ENCODE data around the gene CGRRF1. TPM values are rescaled to one million over a fixed set of nuclear protein-coding genes. Genes with fewer than 3 reads are reported as not detected.

The CGRRF1 gene
- total RNA-seq, 8 experiments from 2014 or later, result 8.5 to 21.1 (median 12.0) TPM

DNA sequence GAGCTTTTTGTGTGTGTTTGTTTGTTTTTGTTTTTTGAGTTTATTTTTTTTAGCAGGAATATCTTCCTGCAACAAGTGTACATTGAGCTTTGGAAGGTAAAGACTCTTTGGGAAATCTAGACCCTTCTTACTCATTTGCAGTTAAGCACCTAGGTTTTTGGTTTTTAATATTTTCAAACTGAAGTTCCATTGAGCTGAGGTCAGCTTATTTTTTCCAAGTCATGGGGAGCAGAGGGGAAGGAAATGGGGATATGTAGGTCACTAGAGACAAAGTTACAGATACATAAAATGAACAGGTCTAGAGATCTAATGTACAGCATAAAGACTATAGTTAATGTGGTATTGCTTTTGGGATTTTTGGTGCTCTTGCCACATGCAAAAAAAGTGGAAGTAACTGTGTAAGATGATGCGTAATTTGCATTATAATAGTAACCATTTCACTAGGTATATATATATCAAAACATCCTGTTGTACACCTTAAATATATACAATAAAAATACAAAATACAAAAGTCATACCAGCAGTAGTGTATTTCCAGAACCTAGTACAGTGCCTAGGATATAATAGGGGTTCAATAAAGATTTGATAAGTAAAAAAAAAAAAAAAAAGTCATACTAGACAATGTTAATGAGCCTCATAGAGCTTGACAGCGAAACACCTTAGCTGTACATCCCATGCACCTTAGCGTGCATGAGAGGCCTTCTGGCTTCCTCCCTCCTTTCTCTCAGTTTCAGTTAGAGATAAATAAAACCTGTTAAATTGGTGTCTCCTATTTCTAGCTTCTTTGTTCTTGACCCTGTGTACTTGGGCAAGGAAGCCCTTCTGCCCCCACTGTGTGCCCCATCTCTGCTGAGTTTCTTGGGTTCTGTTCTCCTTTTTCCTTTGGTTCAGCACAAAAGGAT, 22.7 kb downstream of the CGRRF1 start:
- ATAC-seq (replicated peaks in 6 of 8), result no peak
- Histone ChIP-seq H3K27ac (no peak overlapping the region), H3K4me1 (replicated peaks in 1 of 2) (no peaks in the 10 kb centered on the region), H3K4me3 (no peak overlapping the region)
- in situ Hi-C loops (cut with MboI; ENCODE audit: low pct_unique_long_range_greater_than_20kb in 2 of 9, low sequenced_read_pairs in 9 of 9, unreplicated experiment in 9 of 9), result no loop called here
- 66 to 100% (median 93%) methylated on average over 1 to 3 of the region's 3 CpGs for WGBS, 10 experiments

DNA sequence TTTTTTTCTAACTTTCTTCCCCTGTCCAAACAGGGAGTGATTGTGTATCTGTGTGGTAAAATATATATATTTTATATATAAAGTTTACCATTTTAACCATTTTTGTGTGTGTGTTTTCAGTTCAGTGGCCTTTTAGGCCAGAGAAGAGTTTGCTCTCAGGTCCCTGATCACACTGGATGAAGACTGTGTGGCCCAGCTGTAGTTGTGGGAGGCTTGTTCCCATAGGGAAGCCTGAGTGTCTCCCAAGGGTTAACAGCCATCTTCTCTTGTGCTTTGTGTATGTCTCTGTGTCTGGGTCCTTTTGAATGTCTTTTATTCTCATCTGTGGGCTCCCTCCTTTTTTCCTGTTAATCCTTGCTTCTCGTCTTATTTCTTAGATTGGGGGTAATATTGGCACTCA, 23.4 kb downstream of the CGRRF1 start:
- Histone ChIP-seq H3K27ac (no peak overlapping the region), H3K4me3 (no peak overlapping the region), H3K4me1 (replicated peaks in 1 of 2) (no peaks in the 10 kb centered on the region)
- in situ Hi-C loops (cut with MboI; ENCODE audit: low pct_unique_long_range_greater_than_20kb in 2 of 9, low sequenced_read_pairs in 9 of 9, unreplicated experiment in 9 of 9), result no loop called here
- 67 to 100% (median 93%) methylated on average over 1 of the region's 1 CpG; no CpG with 5 or more reads in 1 of the 10 experiments for WGBS, 10 experiments
- no peak for ATAC-seq (replicated peaks in 6 of 8)

DNA sequence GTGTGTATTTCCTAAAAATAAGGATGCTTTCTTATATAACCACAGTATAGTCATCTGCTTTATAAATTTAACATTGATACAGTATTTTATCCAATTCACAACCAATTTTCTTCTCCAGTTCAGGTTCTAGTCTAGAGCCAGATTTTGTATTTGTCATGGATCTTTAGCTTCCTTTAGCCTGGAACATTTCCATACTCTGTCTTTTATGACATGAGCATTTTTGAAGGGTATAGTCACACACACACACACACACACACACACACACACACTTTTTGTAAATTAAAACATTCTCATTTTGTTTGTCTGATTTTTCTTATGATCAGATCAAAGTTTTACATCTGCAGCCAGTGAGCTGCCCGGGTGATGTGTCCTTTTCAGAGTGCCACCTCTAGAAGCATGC, 25.4 kb downstream of the CGRRF1 start:
- in situ Hi-C loops (cut with MboI; ENCODE audit: low pct_unique_long_range_greater_than_20kb in 2 of 9, low sequenced_read_pairs in 9 of 9, unreplicated experiment in 9 of 9), result no loop called here
- no peak overlapping the region for H3K27ac ChIP-seq
- WGBS, 10 experiments, result 0 to 93% (median 61%) methylated on average over 1 of the region's 1 CpG; no CpG with 5 or more reads in 4 of the 10 experiments

DNA sequence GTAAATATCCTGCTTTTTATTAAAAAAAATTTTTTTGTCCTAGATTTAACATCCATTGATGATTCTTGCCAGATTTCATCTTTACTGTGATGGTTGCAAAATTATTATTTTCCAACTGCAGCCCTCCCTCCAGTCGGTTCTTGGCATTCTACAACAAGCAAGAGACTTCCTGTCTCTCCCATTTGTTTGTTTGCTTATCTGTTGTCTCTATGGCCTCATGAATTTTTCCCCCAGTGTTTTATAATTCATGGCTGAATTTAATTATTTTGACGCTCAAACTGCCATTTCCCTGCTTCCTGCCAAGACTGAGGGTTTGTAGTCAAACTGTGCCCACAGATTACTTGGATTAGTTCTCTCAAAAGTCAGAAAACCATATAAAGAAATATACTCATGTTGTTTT, 25.9 kb downstream of the CGRRF1 start:
- ATAC-seq (replicated peaks in 6 of 8), result peak in 1 of 8 experiments; percentile 23
- in situ Hi-C loops (cut with MboI; ENCODE audit: low pct_unique_long_range_greater_than_20kb in 2 of 9, low sequenced_read_pairs in 9 of 9, unreplicated experiment in 9 of 9), result no loop called here
- 17 to 89% (median 55%) methylated on average over 1 to 2 of the region's 2 CpGs for WGBS, 10 experiments
- Histone ChIP-seq H3K4me3 (no peak overlapping the region), H3K27ac (no peak overlapping the region), H3K4me1 (replicated peaks in 1 of 2) (no peaks in the 10 kb centered on the region)

More for the DNA sequence above, 25.4 kb downstream of the CGRRF1 start:
- ATAC-seq (replicated peaks in 6 of 8), result no peak
- Histone ChIP-seq H3K4me1 (replicated peaks in 1 of 2) (no peaks in the 10 kb centered on the region), H3K4me3 (no peak overlapping the region)

DNA sequence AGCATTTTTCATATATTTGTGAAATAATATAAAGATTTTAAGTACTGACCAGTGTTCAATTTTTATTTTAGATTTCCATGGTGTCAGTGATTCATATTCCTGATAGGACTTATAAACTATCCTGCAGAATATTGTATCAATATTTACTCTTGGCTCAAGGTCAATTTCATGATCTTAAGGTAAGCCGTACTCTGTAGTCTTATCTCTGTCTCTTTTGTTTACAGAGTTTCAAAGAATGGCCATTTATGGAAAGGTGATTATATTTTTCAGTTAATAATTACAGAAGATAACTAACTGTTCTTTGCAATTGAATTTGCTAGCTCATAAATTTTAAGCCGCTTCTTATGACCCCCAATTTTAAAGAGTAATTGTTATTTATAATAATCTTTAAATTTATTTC, 27.9 kb downstream of the CGRRF1 start:
- Histone ChIP-seq H3K27ac (no peak overlapping the region), H3K4me3 (no peak overlapping the region), H3K4me1 (replicated peaks in 1 of 2) (no peaks in the 10 kb centered on the region)
- in situ Hi-C loops (cut with MboI; ENCODE audit: low pct_unique_long_range_greater_than_20kb in 2 of 9, low sequenced_read_pairs in 9 of 9, unreplicated experiment in 9 of 9), result no loop called here
- ATAC-seq (replicated peaks in 6 of 8), result no peak
- 79 to 100% (median 100%) methylated on average over 2 of the region's 2 CpGs; no CpG with 5 or more reads in 1 of the 10 experiments for WGBS, 10 experiments

DNA sequence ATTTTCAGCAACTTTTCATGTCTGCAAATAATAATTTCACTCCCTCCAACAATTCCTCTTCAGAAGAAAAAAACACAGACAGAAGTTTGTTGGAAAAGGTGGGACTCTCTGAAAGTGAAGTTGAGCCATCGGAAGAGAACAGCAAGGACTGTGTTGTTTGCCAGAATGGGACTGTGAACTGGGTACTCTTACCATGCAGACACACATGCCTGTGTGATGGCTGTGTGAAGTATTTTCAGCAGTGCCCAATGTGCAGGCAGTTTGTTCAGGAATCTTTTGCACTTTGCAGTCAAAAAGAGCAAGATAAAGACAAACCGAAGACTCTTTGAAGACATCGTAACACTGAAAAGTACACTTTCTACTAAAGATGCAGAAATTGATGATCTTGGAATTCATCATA, 28.3 kb downstream of the CGRRF1 start:
- WGBS, 10 experiments, result 80 to 100% (median 97%) methylated on average over 1 to 3 of the region's 3 CpGs
- in situ Hi-C loops (cut with MboI; ENCODE audit: low pct_unique_long_range_greater_than_20kb in 2 of 9, low sequenced_read_pairs in 9 of 9, unreplicated experiment in 9 of 9), result no loop called here
- H3K27ac ChIP-seq, result no peak overlapping the region
- ATAC-seq (replicated peaks in 6 of 8), result no peak
- no peaks in the 10 kb centered on the region for H3K4me1 ChIP-seq (replicated peaks in 1 of 2)
- H3K4me3 ChIP-seq, result no peak overlapping the region

DNA sequence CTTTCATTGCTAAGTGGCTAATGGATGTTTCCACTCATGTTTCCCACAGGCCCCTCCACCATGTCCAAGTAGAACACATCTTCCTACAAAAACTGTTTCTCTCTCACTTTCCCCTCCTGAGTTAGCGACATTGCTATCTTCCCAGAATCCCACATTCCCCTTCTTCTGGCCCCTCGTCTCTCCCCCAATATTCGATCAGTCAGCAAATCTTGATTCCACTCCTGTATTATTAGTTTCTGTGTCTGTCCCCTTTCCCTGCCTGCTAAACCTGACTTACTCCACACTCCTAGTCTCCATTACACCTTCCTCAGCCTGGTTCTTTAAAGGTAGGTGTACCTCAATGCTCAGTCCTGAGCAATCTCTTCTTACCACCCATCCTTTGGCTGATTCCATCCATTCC, 37.9 kb downstream of the CGRRF1 start:
- Histone ChIP-seq H3K27ac (no peak overlapping the region), H3K4me1 (replicated peaks in 1 of 2) (no peaks in the 10 kb centered on the region), H3K4me3 (no peak overlapping the region)
- in situ Hi-C loops (cut with MboI; ENCODE audit: low pct_unique_long_range_greater_than_20kb in 2 of 9, low sequenced_read_pairs in 9 of 9, unreplicated experiment in 9 of 9), result no loop called here
- no peak for ATAC-seq (replicated peaks in 6 of 8)
- 40 to 100% (median 94%) methylated on average over 1 to 3 of the region's 3 CpGs; no CpG with 5 or more reads in 2 of the 10 experiments for WGBS, 10 experiments

DNA sequence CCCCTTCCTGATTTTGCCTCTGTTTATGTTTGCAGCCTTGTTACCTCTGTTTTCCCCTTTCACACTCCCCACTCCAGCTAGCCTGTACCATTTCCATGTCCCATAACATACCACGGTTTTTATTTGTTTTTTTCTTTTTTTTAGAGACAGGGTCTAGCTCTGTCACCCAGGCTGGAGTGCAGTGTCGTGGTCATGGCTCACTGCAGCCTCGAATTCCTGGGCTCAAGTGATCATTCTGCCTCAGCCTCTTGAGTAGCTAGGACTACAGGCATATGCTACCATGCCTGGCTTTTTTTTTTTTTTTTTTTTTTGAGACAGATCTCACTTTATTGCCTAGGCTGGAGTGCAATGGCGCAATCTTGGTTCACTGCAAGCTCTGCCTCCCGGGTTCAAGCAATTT, 38.8 kb downstream of the CGRRF1 start:
- no peaks in the 10 kb centered on the region for H3K4me1 ChIP-seq (replicated peaks in 1 of 2)
- no peak overlapping the region for H3K4me3 ChIP-seq
- in situ Hi-C loops (cut with MboI; ENCODE audit: low pct_unique_long_range_greater_than_20kb in 2 of 9, low sequenced_read_pairs in 9 of 9, unreplicated experiment in 9 of 9), result no loop called here
- no peak for ATAC-seq (replicated peaks in 6 of 8)
- H3K27ac ChIP-seq, result no peak overlapping the region
- WGBS, 10 experiments, result 0 to 81% (median 42%) methylated on average over 1 to 5 of the region's 5 CpGs; no CpG with 5 or more reads in 1 of the 10 experiments

DNA sequence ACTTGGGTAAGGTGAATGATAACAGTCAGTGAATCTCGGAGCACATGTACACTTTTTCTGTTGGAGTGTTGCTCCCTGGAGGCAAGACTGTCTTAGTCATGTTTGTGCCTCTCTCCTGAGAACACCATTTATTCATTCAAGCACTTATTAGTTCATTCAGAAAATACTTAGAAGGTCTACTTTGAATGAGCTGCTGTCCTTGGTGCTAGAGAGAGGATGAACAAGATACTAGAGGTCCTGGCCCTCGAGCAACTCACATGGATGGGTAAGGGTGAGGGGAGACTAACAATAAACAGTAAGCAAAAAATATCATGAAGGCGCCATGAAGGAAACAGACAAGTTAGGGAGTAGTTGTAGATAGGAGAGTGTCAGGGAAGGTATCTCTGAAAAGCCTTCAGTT, 40.2 kb downstream of the CGRRF1 start:
- ATAC-seq (replicated peaks in 6 of 8), result no peak
- in situ Hi-C loops (cut with MboI; ENCODE audit: low pct_unique_long_range_greater_than_20kb in 2 of 9, low sequenced_read_pairs in 9 of 9, unreplicated experiment in 9 of 9), result loop anchor here in 4 of 9 experiments (25.0 kb wide), 3 partner anchors 137 to 237 kb away; no protein-coding TSS in a partner anchor

DNA sequence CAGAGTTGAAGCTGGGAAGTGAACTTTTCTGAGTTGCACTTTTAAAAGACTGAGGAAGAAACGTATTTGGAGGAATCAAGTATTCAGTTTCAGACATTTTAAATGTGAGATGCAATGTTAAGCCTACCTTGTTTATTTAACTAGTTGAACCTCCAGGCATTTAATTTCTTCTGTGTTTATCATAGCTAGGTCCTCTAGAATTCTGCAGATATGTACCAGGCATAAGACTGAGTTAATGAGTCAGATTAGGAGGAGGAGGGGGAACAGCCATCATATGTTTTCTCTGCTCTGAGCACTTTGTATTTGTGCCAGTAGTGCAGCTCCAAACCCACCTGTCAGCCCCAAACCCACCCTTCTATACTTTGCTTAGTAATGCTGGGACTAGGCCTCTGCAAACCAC, 40.8 kb downstream of the CGRRF1 start:
- WGBS, 10 experiments, result 30 to 100% (median 82%) methylated on average over 1 of the region's 1 CpG; no CpG with 5 or more reads in 2 of the 10 experiments
- H3K4me3 ChIP-seq, result no peak overlapping the region
- in situ Hi-C loops (cut with MboI; ENCODE audit: low pct_unique_long_range_greater_than_20kb in 2 of 9, low sequenced_read_pairs in 9 of 9, unreplicated experiment in 9 of 9), result loop anchor here in 4 of 9 experiments (25.0 kb wide), 3 partner anchors 137 to 237 kb away; no protein-coding TSS in a partner anchor
- no peak overlapping the region for H3K27ac ChIP-seq
- no peaks in the 10 kb centered on the region for H3K4me1 ChIP-seq (replicated peaks in 1 of 2)
- no peak for ATAC-seq (replicated peaks in 6 of 8)

More for the DNA sequence above, 40.2 kb downstream of the CGRRF1 start:
- no peak overlapping the region for H3K4me3 ChIP-seq
- 50 to 90% (median 81%) methylated on average over 1 to 3 of the region's 3 CpGs; no CpG with 5 or more reads in 4 of the 10 experiments for WGBS, 10 experiments
- H3K4me1 ChIP-seq (replicated peaks in 1 of 2), result no peaks in the 10 kb centered on the region
- no peak overlapping the region for H3K27ac ChIP-seq

DNA sequence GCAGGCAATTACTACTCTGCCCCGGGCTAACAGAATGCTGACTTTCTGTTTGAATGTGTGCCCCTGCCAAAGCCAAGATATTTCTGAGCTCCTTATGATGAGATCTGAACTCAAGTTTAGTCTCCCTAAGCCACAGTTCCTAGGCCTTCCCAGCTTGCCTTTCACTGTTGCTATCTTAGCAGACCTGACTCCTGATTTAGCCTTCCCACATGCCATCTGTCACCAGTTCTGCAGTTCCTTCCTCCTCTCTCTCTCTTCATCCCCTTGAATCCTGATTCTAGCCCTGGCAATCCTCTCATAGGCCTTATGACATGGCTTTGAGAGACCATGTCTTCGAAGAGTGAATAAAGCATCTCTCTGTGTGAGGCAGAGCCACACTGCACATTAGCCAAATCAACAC, 44.7 kb downstream of the CGRRF1 start:
- no peaks in the 10 kb centered on the region for H3K4me1 ChIP-seq (replicated peaks in 1 of 2)
- H3K27ac ChIP-seq, result no peak overlapping the region
- no peak overlapping the region for H3K4me3 ChIP-seq
- ATAC-seq (replicated peaks in 6 of 8), result no peak
- WGBS, 10 experiments, result 40 to 100% (median 100%) methylated on average over 1 to 2 of the region's 2 CpGs; no CpG with 5 or more reads in 3 of the 10 experiments
- in situ Hi-C loops (cut with MboI; ENCODE audit: low pct_unique_long_range_greater_than_20kb in 2 of 9, low sequenced_read_pairs in 9 of 9, unreplicated experiment in 9 of 9), result loop anchor here in 4 of 9 experiments (25.0 kb wide), 3 partner anchors 133 to 233 kb away; no protein-coding TSS in a partner anchor

DNA sequence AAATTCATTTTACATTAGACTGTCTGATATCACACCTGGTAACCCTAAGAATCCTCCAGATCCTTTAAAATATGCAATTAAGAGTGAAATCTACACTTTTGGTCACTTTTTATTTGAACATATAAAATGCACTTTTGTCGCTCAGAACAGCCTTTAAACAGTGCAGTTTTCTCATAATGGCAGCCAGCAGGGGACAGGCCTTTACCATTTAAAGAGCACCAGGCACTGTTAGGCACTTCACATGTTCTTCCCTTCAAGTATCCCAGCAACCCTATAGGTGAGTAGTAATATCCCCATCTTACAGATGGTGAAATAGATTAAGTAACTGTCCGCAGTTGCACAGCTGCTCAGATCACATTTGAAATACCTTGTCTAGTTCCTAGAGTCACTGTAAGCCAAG, 45.9 kb downstream of the CGRRF1 start:
- Histone ChIP-seq H3K27ac (no peak overlapping the region), H3K4me1 (replicated peaks in 1 of 2) (no peaks in the 10 kb centered on the region), H3K4me3 (no peak overlapping the region)
- no peak for ATAC-seq (replicated peaks in 6 of 8)
- WGBS, 10 experiments, result 67 to 100% (median 100%) methylated on average over 1 to 2 of the region's 2 CpGs; no CpG with 5 or more reads in 1 of the 10 experiments
- in situ Hi-C loops (cut with MboI; ENCODE audit: low pct_unique_long_range_greater_than_20kb in 2 of 9, low sequenced_read_pairs in 9 of 9, unreplicated experiment in 9 of 9), result loop anchor here in 4 of 9 experiments (25.0 kb wide), 3 partner anchors 132 to 232 kb away; no protein-coding TSS in a partner anchor

DNA sequence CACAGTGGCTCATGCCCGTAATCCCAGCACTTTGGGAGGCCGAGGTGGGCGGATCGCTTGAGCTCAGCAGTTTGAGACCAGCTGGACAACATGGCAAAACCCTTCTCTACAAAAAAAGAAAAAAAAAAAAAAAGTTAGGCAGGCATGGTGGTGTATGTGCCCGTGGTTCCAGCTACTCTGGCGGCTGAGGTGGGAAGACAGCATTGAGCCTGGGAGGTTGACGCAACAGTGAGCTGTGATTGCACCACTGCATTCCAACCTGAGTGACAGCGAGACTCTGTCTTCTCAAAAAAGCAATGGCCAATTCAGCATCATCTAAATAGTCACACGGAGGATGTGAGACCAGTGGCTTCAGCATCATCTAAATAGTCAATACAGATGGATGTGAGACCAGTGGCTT, 46.8 kb downstream of the CGRRF1 start:
- ATAC-seq (replicated peaks in 6 of 8), result peak in 1 of 8 experiments; percentile 36
- H3K27ac ChIP-seq, result no peak overlapping the region
- H3K4me1 ChIP-seq (replicated peaks in 1 of 2), result no peaks in the 10 kb centered on the region
- H3K4me3 ChIP-seq, result no peak overlapping the region
- in situ Hi-C loops (cut with MboI; ENCODE audit: low pct_unique_long_range_greater_than_20kb in 2 of 9, low sequenced_read_pairs in 9 of 9, unreplicated experiment in 9 of 9), result loop anchor here in 4 of 9 experiments (25.0 kb wide), 3 partner anchors 131 to 231 kb away; no protein-coding TSS in a partner anchor
- WGBS, 10 experiments, result 60 to 100% (median 87%) methylated on average over 1 to 9 of the region's 9 CpGs
